OCI-LY7 (cell line): Measurements from ENCODE around the gene KCNK15. TPM values are rescaled to one million over a fixed set of nuclear protein-coding genes. Genes with fewer than 3 reads are reported as not detected.

Experiments used
- BruUV-seq: library from RNA; stranded (reverse); fragments of 400-500 nt; replicated peaks from 2 replicates; lab custom pipeline; 2021; lab: Mats Ljungman, UMichigan
- CTCF ChIA-PET: fragments of 300-600 bp; sonication (Branson Sonifier 250); formaldehyde crosslinking; loops from one replicate; lab custom pipeline; 2022; ENCODE audit warnings: antibody characterized with exemption; ENCODE audit not compliant: unreplicated experiment; lab: Charles Lee
- POLR2A ChIA-PET: fragments of 300-600 bp; sonication (Branson Sonifier 250); formaldehyde crosslinking; loops from one replicate; lab custom pipeline; 2022; ENCODE audit warnings: antibody characterized with exemption; lab: Charles Lee
- DNase-seq: peaks from one replicate; pipeline ENCODE4 v3.0.0-alpha.2; 2015; ENCODE audit warnings: low spot score
- H2AFZ ChIP-seq: fragments of 200-600 bp; sonication (generic), shearing (Covaris generic); 2 replicates; pipeline ENCODE4 v1.6.1; 2014; ENCODE audit warnings: mild to moderate bottlenecking, antibody characterized with exemption, low read length, moderate library complexity
- H3K27ac ChIP-seq: fragments of 200-600 bp; sonication (generic); 2 replicates; pipeline ENCODE4 v1.5.1; 2014; ENCODE audit warnings: mixed run types, low read depth, mild to moderate bottlenecking, moderate library complexity, low read length, inconsistent platforms; ENCODE audit not compliant: poor library complexity, severe bottlenecking
- H3K36me3 ChIP-seq: fragments of 200-600 bp; sonication (generic); 2 replicates; pipeline ENCODE4 v1.6.1; 2014; ENCODE audit warnings: mild to moderate bottlenecking, antibody characterized with exemption, low read length, moderate library complexity, mixed read lengths; ENCODE audit not compliant: insufficient read depth
- H3K4me1 ChIP-seq: fragments of 200-600 bp; sonication (generic); 2 replicates; pipeline ENCODE4 v1.5.1; 2014; ENCODE audit warnings: mild to moderate bottlenecking, low read length; ENCODE audit not compliant: insufficient read depth, poor library complexity, severe bottlenecking
- H3K4me2 ChIP-seq: fragments of 200-600 bp; sonication (generic); 2 replicates; pipeline ENCODE4 v1.6.1; 2014; ENCODE audit warnings: mild to moderate bottlenecking, low read length
- H3K4me3 ChIP-seq: fragments of 200-600 bp; sonication (generic); 2 replicates; pipeline ENCODE4 v1.5.1; 2014; ENCODE audit warnings: mild to moderate bottlenecking, low read depth, low read length; ENCODE audit not compliant: poor library complexity, severe bottlenecking
- H3K79me2 ChIP-seq: fragments of 200-600 bp; sonication (generic); 2 replicates; pipeline ENCODE4 v1.6.1; 2016; ENCODE audit warnings: low read depth, mild to moderate bottlenecking, low read length, moderate library complexity, mixed read lengths; ENCODE audit not compliant: insufficient read depth
- H3K9me2 ChIP-seq: fragments of 200-600 bp; sonication (generic); 2 replicates; pipeline ENCODE4 v1.6.1; 2016; ENCODE audit warnings: mild to moderate bottlenecking, low read length, mixed read lengths; ENCODE audit not compliant: insufficient read depth
- H3K9me3 ChIP-seq: fragments of 200-600 bp; sonication (generic); 2 replicates; pipeline ENCODE4 v1.6.1; 2014; ENCODE audit warnings: mild to moderate bottlenecking, mixed run types, low read length, mixed read lengths
- H4K20me1 ChIP-seq: fragments of 200-600 bp; sonication (generic); 2 replicates; pipeline ENCODE4 v1.6.1; 2014; ENCODE audit warnings: mild to moderate bottlenecking, antibody characterized with exemption, low read length, moderate library complexity, mixed read lengths; ENCODE audit not compliant: insufficient read depth
- CTCF ChIP-seq: fragments of 200-600 bp; sonication (generic); conservative IDR thresholded peaks from 2 replicates; pipeline ENCODE4 v1.5.1; 2014; ENCODE audit warnings: mild to moderate bottlenecking, antibody characterized with exemption, low read length, moderate library complexity, mixed read lengths
- EZH2phosphoT487 ChIP-seq: fragments of 200-600 bp; sonication (generic); IDR thresholded peaks from 2 replicates; pipeline ENCODE4 v1.6.1; 2018; ENCODE audit warnings: low read depth, borderline replicate concordance, mild to moderate bottlenecking, mixed run types, antibody characterized with exemption, low read length, moderate library complexity, mixed read lengths
- intact Hi-C: fragments of 100-400 bp; cut with micrococcal nuclease; formaldehyde crosslinking; loops from one replicate; pipeline ENCODE4 v1.10.0; 2022; ENCODE audit not compliant: unreplicated experiment
- total RNA-seq, 2 experiments: library from RNA; depleted of rRNA in 1 of 2; stranded (reverse); fragments of >200 nt in 1 of 2; shearing (Covaris generic) in 1 of 2; gene quantifications; 2 replicates each; pipeline ENCODE4 v1.2.3, GENCODE V29; 2014 to 2022

KCNK15 gene
- total RNA-seq, 2 experiments from 2014 or later, result not detected

DNA sequence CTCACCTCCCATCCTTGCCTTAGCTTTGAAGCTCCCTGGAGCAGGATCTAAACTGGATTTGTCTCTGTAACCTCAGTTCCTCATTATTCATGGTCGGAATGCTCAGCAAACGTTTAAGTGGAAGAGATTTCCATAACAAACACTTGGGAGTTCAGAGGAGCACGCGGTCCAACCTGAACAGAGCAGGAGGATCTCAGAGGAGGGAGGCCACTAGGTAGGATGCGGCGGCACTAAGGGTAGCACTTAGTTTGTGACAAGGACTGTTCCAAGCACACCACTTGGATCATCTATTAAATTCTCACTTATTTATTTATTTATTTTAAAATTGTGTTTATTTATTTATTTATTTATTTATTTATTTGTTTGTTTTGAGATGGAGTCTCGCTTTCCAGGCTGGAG is 43.8 kb upstream of the KCNK15 start:
- no peaks in the 10 kb centered on the region for H4K20me1 ChIP-seq
- TF ChIP-seq EZH2phosphoT487 (no peak), CTCF (no peak)
- DNase-seq, result no peak
- no peaks in the 10 kb centered on the region for H3K36me3 ChIP-seq
- intact Hi-C loops, result no loop called here
- H3K4me1 ChIP-seq, result peaks cover 7% of the 10 kb centered on the region
- H3K9me3 ChIP-seq, result no peaks in the 10 kb centered on the region
- H3K27ac ChIP-seq, result no peak overlapping the region
- POLR2A ChIA-PET, result interaction anchor here (0.5 kb wide), 1 partner anchor 55 kb away, joined by 3 read pairs; no protein-coding TSS in a partner anchor
- no TSS peak for BruUV-seq
- no peak overlapping the region for H3K4me2 ChIP-seq
- no peak overlapping the region for H2AFZ ChIP-seq
- no peak overlapping the region for H3K4me3 ChIP-seq
- H3K79me2 ChIP-seq, result no peaks in the 10 kb centered on the region
- CTCF ChIA-PET, result no interaction called here
- no peaks in the 10 kb centered on the region for H3K9me2 ChIP-seq

- ChIA-PET CTCF (no interaction called here), POLR2A (interaction anchor here (0.5 kb wide), 1 partner anchor 183 kb away, joined by 3 read pairs; the partner anchor contains the start of gene YWHAB)
- Histone ChIP-seq H3K4me1 (peaks cover 7% of the 10 kb centered on the region), H3K27ac (no peak overlapping the region), H3K79me2 (no peaks in the 10 kb centered on the region), H3K4me2 (no peak overlapping the region), H2AFZ (no peak overlapping the region), H3K36me3 (no peaks in the 10 kb centered on the region), H3K9me2 (no peaks in the 10 kb centered on the region), H3K4me3 (no peak overlapping the region), H4K20me1 (no peaks in the 10 kb centered on the region), H3K9me3 (no peaks in the 10 kb centered on the region)
- no peak for TF ChIP-seq EZH2phosphoT487
- no peak for TF ChIP-seq CTCF
- no TSS peak for BruUV-seq
- intact Hi-C loops, result no loop called here
- DNase-seq, result peak; percentile 48
These were observed 42.9 kb upstream of the KCNK15 start for GRCh38 chr20:44702776-44703175.

DNA sequence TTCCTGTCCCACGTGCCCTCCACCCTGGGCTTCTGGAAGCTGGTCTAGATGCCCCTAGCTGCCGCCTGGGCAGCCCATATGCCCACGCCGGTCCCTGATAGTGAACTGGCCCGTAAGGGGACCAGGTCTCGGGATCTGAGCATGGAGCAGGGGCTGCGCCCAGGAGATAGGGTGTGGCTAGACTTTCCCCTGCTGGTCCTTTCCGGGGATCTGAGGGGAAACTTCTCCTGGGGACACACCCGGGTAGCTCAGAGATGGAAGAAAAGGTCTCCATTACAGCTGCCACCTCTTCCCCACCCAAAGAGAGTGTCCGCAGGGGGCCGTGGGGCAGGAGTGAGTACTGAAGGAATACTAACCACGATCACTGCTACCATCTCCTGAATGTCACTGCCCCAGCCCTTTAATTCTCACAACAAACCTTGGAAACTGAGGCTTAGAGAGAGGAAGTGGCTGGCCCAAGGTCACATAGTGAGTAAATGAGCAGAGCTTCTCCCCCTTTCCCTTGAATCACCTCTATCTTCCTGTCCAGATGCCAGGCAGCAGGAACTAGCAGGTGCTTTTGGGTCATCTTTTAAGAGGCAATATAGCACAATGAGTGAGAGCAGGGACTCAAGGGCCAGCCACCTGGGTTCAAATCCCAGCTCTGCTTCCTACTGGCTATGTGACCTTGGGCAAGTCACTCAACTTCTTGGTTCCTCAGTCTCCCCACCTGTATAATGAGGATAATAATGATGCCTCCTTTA is 42.3 kb upstream of the KCNK15 start:
- H3K9me3 ChIP-seq, result no peaks in the 10 kb centered on the region
- TF ChIP-seq CTCF, result no peak
- no peak for TF ChIP-seq EZH2phosphoT487
- no peak overlapping the region for H2AFZ ChIP-seq
- no peak overlapping the region for H3K27ac ChIP-seq
- H3K9me2 ChIP-seq, result no peaks in the 10 kb centered on the region
- BruUV-seq, result no TSS peak
- intact Hi-C loops, result no loop called here
- POLR2A ChIA-PET, result interaction anchor here (0.5 kb wide), 1 partner anchor 182 kb away, joined by 3 read pairs; the partner anchor contains the start of gene YWHAB
- H3K79me2 ChIP-seq, result no peaks in the 10 kb centered on the region
- H3K4me3 ChIP-seq, result no peak overlapping the region
- CTCF ChIA-PET, result no interaction called here
- no peak for DNase-seq
- H4K20me1 ChIP-seq, result no peaks in the 10 kb centered on the region
- H3K4me1 ChIP-seq, result peaks cover 7% of the 10 kb centered on the region
- H3K36me3 ChIP-seq, result no peaks in the 10 kb centered on the region
- no peak overlapping the region for H3K4me2 ChIP-seq
